A673 (cell line): Measurements from ENCODE around the gene HIP1R. TPM values are rescaled to one million over a fixed set of nuclear protein-coding genes. Genes with fewer than 3 reads are reported as not detected.
A peak's percentile ranks its signal among the peaks of the same experiment; 100 is the strongest.

Experiments used
- BruUV-seq: library from RNA; stranded (reverse); fragments of 400-500 nt; replicated peaks from 2 replicates; lab custom pipeline; 2021; lab: Mats Ljungman, UMichigan
- CTCF ChIA-PET: fragments of 300-600 bp; sonication (Branson Sonifier 250); formaldehyde crosslinking; loops from one replicate; lab custom pipeline; 2022; ENCODE audit warnings: antibody characterized with exemption; lab: Charles Lee
- POLR2A ChIA-PET: fragments of 300-600 bp; sonication (Branson Sonifier 250); formaldehyde crosslinking; loops from one replicate; lab custom pipeline; 2022; ENCODE audit warnings: antibody characterized with exemption; ENCODE audit not compliant: low non-redundant PET; lab: Charles Lee
- DNase-seq: peaks from one replicate; pipeline ENCODE4 v3.0.0-alpha.2; 2015; ENCODE audit warnings: low spot score
- H3K27ac ChIP-seq: fragments of 200-600 bp; sonication (generic); 2 replicates; pipeline ENCODE4 v1.5.1; 2016; ENCODE audit warnings: mixed run types, low read depth, mild to moderate bottlenecking, mixed read lengths, antibody characterized with exemption, low read length; ENCODE audit not compliant: poor library complexity, severe bottlenecking
- H3K27me3 ChIP-seq: fragments of 200-600 bp; sonication (generic); replicated peaks from 2 replicates; pipeline ENCODE4 v1.6.1; 2017; ENCODE audit warnings: mixed run types, low read depth, mild to moderate bottlenecking, mixed read lengths, antibody characterized with exemption, low read length; ENCODE audit not compliant: insufficient read depth, poor library complexity
- H3K36me3 ChIP-seq: fragments of 200-600 bp; sonication (generic); 2 replicates; pipeline ENCODE4 v1.6.1; 2016; ENCODE audit warnings: mixed run types, mild to moderate bottlenecking, mixed read lengths, antibody characterized with exemption, low read length; ENCODE audit not compliant: insufficient read depth, poor library complexity, severe bottlenecking
- H3K4me1 ChIP-seq: fragments of 200-600 bp; sonication (generic); 2 replicates; pipeline ENCODE4 v1.6.1; 2017; ENCODE audit warnings: mixed run types, mild to moderate bottlenecking, mixed read lengths, antibody characterized with exemption, low read length; ENCODE audit not compliant: insufficient read depth, poor library complexity, severe bottlenecking
- H3K4me3 ChIP-seq: fragments of 200-600 bp; sonication (generic); 2 replicates; pipeline ENCODE4 v1.5.1; 2016; ENCODE audit warnings: low read depth, mixed run types, mild to moderate bottlenecking, mixed read lengths, low read length; ENCODE audit not compliant: poor library complexity, severe bottlenecking
- H3K9me3 ChIP-seq: fragments of 200-600 bp; sonication (generic); 2 replicates; pipeline ENCODE4 v1.6.1; 2016; ENCODE audit warnings: mixed run types, low read depth, mild to moderate bottlenecking, mixed read lengths, antibody characterized with exemption, low read length; ENCODE audit not compliant: poor library complexity, severe bottlenecking
- EZH2 ChIP-seq: fragments of 200-600 bp; sonication (generic); IDR thresholded peaks from 2 replicates; pipeline ENCODE4 v1.6.1; 2017; ENCODE audit warnings: borderline replicate concordance, low read depth, mild to moderate bottlenecking, mixed read lengths, antibody characterized with exemption, low read length; ENCODE audit not compliant: poor library complexity, severe bottlenecking
- intact Hi-C: fragments of 100-400 bp; cut with micrococcal nuclease; formaldehyde crosslinking; loops from one replicate; pipeline ENCODE4 v1.10.0; 2022; ENCODE audit not compliant: unreplicated experiment
- total RNA-seq: library from RNA; stranded (reverse); gene quantifications from 2 replicates; pipeline ENCODE4 v1.2.3, GENCODE V29; 2021
- TF ChIP-seq, protein P1 (sequence below): fragments of 300-800, 200-600 bp; sonication (generic); conservative IDR thresholded peaks from 2 replicates; pipeline ENCODE4 v1.5.1; 2017; ENCODE audit warnings: low read depth, mild to moderate bottlenecking, antibody characterized with exemption, low read length, moderate library complexity, mixed read lengths

Gene HIP1R
- total RNA-seq, 1 experiment from 2014 or later, result 30.4 TPM

DNA sequence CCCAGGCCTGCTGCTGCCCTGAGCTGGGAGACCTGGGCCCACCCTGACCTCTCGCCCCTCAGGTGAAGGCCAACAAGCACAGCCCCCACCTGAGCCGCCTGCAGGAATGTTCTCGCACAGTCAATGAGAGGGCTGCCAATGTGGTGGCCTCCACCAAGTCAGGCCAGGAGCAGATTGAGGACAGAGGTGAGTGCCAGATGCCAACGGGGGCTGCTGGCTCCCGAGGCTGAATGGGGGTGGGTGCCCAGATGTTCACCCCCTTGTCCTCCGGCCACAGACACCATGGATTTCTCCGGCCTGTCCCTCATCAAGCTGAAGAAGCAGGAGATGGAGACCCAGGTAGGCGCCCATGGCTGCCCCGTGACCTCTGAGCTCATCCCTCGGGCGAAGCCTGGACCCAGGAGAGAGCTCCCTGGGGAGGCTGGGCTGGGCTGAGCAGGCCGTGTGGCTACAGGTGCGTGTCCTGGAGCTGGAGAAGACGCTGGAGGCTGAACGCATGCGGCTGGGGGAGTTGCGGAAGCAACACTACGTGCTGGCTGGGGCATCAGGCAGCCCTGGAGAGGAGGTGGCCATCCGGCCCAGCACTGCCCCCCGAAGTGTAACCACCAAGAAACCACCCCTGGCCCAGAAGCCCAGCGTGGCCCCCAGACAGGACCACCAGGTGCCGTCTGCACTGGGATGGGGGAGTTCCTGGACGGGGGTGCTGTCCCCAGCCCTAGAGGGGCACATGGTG lies 25.8 kb downstream of the HIP1R start:
- DNase-seq, result no peak
- BruUV-seq, result no TSS peak
- ChIA-PET CTCF (interaction anchor here (0.6 to 1.0 kb wide), 4 partner anchors 19 to 543 kb away, joined by 3 to 5 read pairs (median 4); no protein-coding TSS in a partner anchor), POLR2A (no interaction called here)
- Histone ChIP-seq H3K4me3 (no peak overlapping the region), H3K9me3 (no peaks in the 10 kb centered on the region), H3K4me1 (no peaks in the 10 kb centered on the region), H3K36me3 (no peaks in the 10 kb centered on the region), H3K27ac (no peak overlapping the region), H3K27me3 (no peaks in the 10 kb centered on the region)
- intact Hi-C loops, result loop anchor here (1.0 kb wide), 1 partner anchor 91 kb away; no protein-coding TSS in a partner anchor
- TF ChIP-seq, protein P1, sequence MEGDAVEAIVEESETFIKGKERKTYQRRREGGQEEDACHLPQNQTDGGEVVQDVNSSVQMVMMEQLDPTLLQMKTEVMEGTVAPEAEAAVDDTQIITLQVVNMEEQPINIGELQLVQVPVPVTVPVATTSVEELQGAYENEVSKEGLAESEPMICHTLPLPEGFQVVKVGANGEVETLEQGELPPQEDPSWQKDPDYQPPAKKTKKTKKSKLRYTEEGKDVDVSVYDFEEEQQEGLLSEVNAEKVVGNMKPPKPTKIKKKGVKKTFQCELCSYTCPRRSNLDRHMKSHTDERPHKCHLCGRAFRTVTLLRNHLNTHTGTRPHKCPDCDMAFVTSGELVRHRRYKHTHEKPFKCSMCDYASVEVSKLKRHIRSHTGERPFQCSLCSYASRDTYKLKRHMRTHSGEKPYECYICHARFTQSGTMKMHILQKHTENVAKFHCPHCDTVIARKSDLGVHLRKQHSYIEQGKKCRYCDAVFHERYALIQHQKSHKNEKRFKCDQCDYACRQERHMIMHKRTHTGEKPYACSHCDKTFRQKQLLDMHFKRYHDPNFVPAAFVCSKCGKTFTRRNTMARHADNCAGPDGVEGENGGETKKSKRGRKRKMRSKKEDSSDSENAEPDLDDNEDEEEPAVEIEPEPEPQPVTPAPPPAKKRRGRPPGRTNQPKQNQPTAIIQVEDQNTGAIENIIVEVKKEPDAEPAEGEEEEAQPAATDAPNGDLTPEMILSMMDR, result no peak
- TF ChIP-seq EZH2, result no peak

DNA sequence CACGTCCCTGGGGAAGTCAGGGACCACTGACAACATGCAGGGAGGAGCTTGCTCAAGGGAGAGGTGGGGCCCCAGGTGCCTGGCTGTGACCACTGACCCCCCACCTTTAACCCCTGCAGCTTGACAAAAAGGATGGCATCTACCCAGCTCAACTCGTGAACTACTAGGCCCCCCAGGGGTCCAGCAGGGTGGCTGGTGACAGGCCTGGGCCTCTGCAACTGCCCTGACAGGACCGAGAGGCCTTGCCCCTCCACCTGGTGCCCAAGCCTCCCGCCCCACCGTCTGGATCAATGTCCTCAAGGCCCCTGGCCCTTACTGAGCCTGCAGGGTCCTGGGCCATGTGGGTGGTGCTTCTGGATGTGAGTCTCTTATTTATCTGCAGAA lies 26.3 kb downstream of the HIP1R start:
- intact Hi-C loops, result no loop called here
- Histone ChIP-seq H3K9me3 (no peaks in the 10 kb centered on the region), H3K27me3 (no peaks in the 10 kb centered on the region), H3K36me3 (peaks cover 2% of the 10 kb centered on the region), H3K4me1 (no peaks in the 10 kb centered on the region), H3K27ac (no peak overlapping the region), H3K4me3 (no peak overlapping the region)
- DNase-seq, result no peak
- no peak for TF ChIP-seq EZH2
- TF ChIP-seq, protein P1, result no peak
- ChIA-PET POLR2A (no interaction called here), CTCF (interaction anchor here (0.6 kb wide), 1 partner anchor 544 kb away, joined by 3 read pairs; no protein-coding TSS in a partner anchor)
- no TSS peak for BruUV-seq

DNA sequence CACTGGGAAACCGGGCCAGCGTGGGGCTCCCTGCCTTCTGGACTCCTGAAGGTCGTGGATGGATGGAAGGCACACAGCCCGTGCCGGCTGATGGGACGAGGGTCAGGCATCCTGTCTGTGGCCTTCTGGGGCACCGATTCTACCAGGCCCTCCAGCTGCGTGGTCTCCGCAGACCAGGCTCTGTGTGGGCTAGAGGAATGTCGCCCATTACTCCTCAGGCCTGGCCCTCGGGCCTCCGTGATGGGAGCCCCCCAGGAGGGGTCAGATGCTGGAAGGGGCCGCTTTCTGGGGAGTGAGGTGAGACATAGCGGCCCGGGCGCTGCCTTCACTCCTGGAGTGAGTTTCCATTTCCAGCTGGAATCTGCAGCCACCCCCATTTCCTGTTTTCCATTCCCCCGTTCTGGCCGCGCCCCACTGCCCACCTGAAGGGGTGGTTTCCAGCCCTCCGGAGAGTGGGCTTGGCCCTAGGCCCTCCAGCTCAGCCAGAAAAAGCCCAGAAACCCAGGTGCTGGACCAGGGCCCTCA lies 26.9 kb downstream of the HIP1R start:
- TF ChIP-seq, protein P1, result no peak
- no peak for TF ChIP-seq EZH2
- no peak overlapping the region for H3K27ac ChIP-seq
- no peak overlapping the region for H3K4me3 ChIP-seq
- ChIA-PET CTCF (interaction anchor here (0.6 kb wide), 1 partner anchor 544 kb away, joined by 3 read pairs; no protein-coding TSS in a partner anchor), POLR2A (no interaction called here)
- intact Hi-C loops, result no loop called here
- DNase-seq, result no peak
- H3K36me3 ChIP-seq, result peaks cover 8% of the 10 kb centered on the region
- TSS peak; percentile 51 for BruUV-seq
- H3K9me3 ChIP-seq, result no peaks in the 10 kb centered on the region
- no peaks in the 10 kb centered on the region for H3K4me1 ChIP-seq
- H3K27me3 ChIP-seq, result no peaks in the 10 kb centered on the region
